ENCODE data around the gene HCRTR1. TPM values are rescaled to one million over a fixed set of nuclear protein-coding genes. Genes with fewer than 3 reads are reported as not detected.
A peak's percentile ranks its signal among the peaks of the same experiment; 100 is the strongest.

Gene HCRTR1
- total RNA-seq, 1 donor: 0.27 TPM

- DNase-seq (ENCODE audit: low read depth in 2 of 3, low spot score in 2 of 3): no peak
Observed at GRCh38 chr1:31647106-31647505, 29.6 kb downstream of the HCRTR1 start.

GRCh38 chr1:31648190-31648589 lies 30.7 kb downstream of the HCRTR1 start:
- DNase-seq (ENCODE audit: low read depth in 2 of 3, low spot score in 2 of 3): no peak

- DNase-seq (ENCODE audit: low read depth in 2 of 3, low spot score in 2 of 3): no peak
Observed at GRCh38 chr1:31648641-31649357, 31.3 kb downstream of the HCRTR1 start.

GRCh38 chr1:31650161-31651088 lies 32.9 kb downstream of the HCRTR1 start:
- no peak for DNase-seq (ENCODE audit: low read depth in 2 of 3, low spot score in 2 of 3)

- DNase-seq (ENCODE audit: low read depth in 2 of 3, low spot score in 2 of 3): no peak
Observed at GRCh38 chr1:31651089-31651420, 33.6 kb downstream of the HCRTR1 start.

GRCh38 chr1:31651766-31652165 lies 34.3 kb downstream of the HCRTR1 start:
- DNase-seq (ENCODE audit: low read depth in 2 of 3, low spot score in 2 of 3): no peak

- DNase-seq (ENCODE audit: low read depth in 2 of 3, low spot score in 2 of 3): no peak
Observed at GRCh38 chr1:31652891-31653499, 35.5 kb downstream of the HCRTR1 start.

GRCh38 chr1:31653717-31654473 lies 36.4 kb downstream of the HCRTR1 start:
- DNase-seq (ENCODE audit: low read depth in 2 of 3, low spot score in 2 of 3): no peak

- no peak for DNase-seq (ENCODE audit: low read depth in 2 of 3, low spot score in 2 of 3)
Observed at GRCh38 chr1:31654474-31654776, 36.9 kb downstream of the HCRTR1 start.

- DNase-seq (ENCODE audit: low read depth in 2 of 3, low spot score in 2 of 3): no peak
Observed at GRCh38 chr1:31655104-31655503, 37.6 kb downstream of the HCRTR1 start.

GRCh38 chr1:31655756-31656155 lies 38.3 kb downstream of the HCRTR1 start:
- no peak for DNase-seq (ENCODE audit: low read depth in 2 of 3, low spot score in 2 of 3)

GRCh38 chr1:31657020-31657804 lies 39.7 kb downstream of the HCRTR1 start:
- DNase-seq (ENCODE audit: low read depth in 2 of 3, low spot score in 2 of 3): no peak

- no peak for DNase-seq (ENCODE audit: low read depth in 2 of 3, low spot score in 2 of 3)
Observed at GRCh38 chr1:31657972-31658510, 40.6 kb downstream of the HCRTR1 start.

GRCh38 chr1:31658721-31659120 lies 41.2 kb downstream of the HCRTR1 start:
- no peak for DNase-seq (ENCODE audit: low read depth in 2 of 3, low spot score in 2 of 3)

- no peak for DNase-seq (ENCODE audit: low read depth in 2 of 3, low spot score in 2 of 3)
Observed at GRCh38 chr1:31659889-31660288, 42.4 kb downstream of the HCRTR1 start.

- no peak for DNase-seq (ENCODE audit: low read depth in 2 of 3, low spot score in 2 of 3)
Observed at GRCh38 chr1:31660871-31661455, 43.5 kb downstream of the HCRTR1 start.

GRCh38 chr1:31661856-31662255 lies 44.4 kb downstream of the HCRTR1 start:
- DNase-seq (ENCODE audit: low read depth in 2 of 3, low spot score in 2 of 3): no peak

- DNase-seq (ENCODE audit: low read depth in 2 of 3, low spot score in 2 of 3): no peak
Observed at GRCh38 chr1:31662463-31662862, 45.0 kb downstream of the HCRTR1 start.

GRCh38 chr1:31663622-31664452 lies 46.3 kb downstream of the HCRTR1 start:
- peak in 2 of 3 donors; percentile 38 to 48 for DNase-seq (ENCODE audit: low read depth in 2 of 3, low spot score in 2 of 3)
